GM21825 (cell line): Measurements from ENCODE around the gene ADGRD1.
A peak's percentile ranks its signal among the peaks of the same experiment; 100 is the strongest.
"Not testable (repeated sequence)": the region's sequence is repeated elsewhere in the genome, so short reads cannot be mapped to it uniquely, and the experiment has no call there.

Experiments used
- ATAC-seq: cut with Tn5 transposase; IDR thresholded peaks from one replicate; pipeline ENCODE4 v1.9.1; 2021; ENCODE audit warnings: mild to moderate bottlenecking, moderate library complexity; ENCODE audit not compliant: unreplicated experiment

Gene ADGRD1

DNA sequence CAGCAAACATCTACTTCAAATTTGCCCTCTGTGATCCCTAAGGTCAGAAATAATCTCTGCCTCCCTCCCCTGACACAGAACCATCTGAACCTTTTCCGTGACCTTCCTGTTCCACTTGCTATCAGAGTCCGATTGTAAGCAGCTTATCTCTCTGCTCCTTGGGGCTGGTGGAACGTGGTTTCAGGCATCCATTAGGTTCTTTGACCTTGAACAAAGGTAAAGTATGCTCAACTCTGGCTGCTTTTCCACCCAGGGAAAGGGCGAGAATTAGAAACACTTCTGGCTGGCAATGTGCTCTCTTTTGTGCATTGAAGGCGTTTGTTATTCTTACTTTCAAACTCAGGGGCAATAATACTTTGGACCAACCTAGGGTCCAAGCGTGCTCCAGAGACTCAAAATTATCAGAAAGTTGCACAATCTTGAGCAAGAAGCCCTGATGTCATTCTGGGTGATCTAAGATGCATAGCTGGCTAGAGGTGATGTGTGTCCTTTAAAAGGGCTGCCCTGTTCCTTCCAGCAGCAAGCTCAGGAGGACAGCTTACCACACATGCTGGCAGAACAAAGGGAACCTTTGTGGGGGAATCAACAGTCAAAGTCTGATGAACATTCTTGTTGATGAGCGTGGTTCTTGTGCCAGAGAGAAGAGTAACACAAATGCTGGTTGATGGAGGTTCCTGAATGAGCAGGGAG lies 29.8 kb downstream of the ADGRD1 start:
- ATAC-seq: no peak

DNA sequence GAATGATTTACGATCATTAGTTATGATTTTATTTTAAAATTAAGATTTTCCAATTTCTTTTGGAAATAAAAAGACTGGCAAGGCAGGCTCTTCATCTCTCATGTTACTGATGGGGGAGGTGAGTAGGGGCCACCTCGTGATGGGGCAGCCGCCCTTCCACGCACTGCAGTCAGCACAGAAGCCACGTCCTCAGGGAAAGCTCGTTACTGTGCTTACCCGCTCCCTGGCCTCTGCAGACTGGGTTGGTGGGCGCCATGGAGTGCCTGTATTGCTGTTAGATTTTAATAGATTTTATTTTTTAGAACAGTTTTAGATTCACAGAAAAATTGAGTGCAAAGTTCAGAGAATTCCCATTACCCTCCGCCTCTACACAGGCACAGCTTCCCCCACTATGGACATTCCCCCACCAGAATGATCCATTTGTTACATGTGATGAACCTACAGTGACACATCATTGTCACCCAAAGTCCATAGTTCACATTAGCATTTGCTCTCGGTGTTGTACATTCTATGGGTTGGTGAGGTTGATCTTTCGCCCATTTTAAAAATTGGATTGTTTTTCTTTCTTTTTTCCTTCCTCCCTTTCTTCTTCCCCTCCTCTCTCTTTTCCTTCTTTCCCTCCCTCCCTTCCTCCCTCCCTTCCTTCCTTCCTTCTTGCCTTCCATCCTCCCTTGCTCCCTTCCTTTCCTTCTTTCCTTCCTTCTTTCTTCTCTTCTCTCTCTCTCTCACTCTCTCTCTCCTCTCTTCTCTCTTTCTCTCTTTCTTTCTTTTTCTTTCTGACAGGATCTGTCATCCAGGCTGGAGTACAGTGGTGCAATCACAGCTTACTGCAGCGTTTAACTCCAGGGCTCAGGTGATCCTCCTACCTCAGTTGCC lies 30.7 kb downstream of the ADGRD1 start:
- ATAC-seq: no peak

DNA sequence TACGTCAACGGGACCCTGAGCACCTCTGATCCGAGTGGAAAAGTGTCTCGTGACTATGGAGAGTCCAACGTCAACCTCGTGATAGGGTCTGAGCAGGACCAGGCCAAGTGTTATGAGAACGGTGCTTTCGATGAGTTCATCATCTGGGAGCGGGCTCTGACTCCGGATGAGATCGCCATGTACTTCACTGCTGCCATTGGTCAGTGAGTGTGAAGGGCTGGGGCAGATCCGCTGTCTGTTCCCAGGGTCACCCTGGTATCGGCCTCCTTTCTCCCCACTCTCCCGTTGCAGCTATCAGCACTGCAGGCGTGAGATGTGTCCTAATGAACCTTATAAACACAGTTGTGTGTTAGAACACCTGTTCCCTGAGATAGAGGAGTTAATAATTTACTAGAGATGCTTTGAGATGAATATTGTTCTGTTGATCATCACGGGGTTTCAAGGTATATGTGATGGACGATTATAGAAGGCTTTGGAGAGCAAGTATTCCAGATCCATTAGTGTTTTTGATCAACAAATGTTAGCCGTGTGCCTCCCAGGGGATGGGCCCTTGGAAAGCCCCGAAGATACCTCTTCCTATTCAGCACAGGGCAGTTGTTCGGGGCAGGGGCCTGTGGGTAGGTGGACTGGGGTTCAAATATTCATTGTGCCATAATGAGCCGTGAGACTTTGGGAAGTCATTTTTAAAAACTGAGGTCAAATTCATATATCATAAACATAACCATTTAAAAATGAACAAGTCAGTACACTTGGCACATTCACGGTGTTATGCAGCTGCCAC lies 33.6 kb downstream of the ADGRD1 start:
- ATAC-seq: no peak

DNA sequence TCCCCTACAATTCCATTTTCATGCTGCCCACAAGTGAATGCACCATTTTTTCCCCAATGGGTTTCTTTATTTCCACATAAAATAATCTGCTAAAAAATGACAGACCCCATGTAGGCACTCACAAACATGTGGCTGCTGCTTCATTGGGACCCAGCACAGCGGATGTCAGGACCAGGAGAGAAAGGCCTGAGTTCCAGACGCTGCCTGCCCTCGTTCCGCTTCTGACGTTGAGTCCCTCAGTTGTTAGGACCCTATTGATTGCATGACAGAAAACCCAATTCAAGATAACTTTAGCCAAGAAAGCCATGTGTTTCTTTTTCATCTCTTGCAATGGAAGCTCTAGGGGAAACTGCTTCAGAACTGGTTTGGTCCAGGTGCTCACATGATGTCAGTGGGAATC lies 34.6 kb downstream of the ADGRD1 start:
- ATAC-seq: no peak

DNA sequence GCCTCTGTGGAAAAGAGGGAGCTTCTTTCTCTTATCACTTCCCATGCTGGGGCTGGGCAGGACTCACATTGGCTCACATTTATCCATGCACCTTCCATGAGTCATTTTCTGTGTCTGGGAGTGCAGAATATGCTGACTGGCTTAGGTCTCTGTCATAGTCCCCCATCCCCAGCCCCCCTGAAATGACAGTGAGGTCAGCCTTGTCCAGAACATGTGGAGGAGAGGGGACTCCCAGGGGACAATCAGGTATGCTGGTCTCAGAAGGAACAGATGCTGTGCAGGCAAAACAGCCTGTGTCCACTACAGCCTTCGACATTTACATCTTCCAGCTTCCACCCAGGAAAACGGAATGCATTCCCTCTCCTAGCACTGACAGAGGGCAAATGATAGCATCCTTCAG lies 35.0 kb downstream of the ADGRD1 start:
- ATAC-seq: no peak

DNA sequence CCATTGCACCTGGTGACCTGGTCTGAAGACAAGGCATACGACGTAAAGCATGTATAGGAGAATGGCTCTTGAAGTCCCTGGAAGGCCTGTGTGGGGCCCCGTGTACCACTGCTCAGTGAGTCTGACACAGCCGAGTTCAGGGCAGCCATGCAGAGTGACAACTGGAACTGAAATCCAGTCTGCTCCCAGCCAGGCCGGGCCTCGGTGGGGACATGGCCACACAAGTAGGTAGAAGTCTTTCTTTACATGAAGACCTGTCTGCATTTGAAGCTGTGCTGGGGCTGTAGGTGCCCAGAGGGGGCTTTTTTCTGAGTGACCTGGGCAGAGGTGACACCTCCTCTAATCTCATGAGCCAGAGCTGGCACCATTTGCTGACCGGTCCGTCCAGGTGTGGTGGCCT lies 35.7 kb downstream of the ADGRD1 start:
- ATAC-seq: no peak

DNA sequence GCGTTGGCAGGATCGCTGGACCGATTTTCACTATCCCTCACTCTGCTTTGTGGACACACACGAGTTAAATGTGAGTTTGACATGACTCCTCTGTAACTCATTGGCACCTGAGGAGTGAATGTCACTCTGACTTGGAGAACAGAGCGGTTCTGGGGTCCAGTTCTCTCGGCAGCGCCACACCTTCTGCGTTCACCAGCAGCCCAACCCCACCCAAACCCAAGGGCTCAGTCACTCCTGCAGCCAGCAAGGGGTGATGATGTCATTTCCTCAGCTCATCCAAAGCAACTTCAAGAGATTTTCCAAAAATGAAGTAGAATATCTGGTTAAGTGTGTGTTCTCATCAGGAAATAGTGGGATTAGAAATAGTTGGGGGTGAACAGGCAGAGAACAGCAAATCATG lies 36.3 kb downstream of the ADGRD1 start:
- ATAC-seq: no peak

DNA sequence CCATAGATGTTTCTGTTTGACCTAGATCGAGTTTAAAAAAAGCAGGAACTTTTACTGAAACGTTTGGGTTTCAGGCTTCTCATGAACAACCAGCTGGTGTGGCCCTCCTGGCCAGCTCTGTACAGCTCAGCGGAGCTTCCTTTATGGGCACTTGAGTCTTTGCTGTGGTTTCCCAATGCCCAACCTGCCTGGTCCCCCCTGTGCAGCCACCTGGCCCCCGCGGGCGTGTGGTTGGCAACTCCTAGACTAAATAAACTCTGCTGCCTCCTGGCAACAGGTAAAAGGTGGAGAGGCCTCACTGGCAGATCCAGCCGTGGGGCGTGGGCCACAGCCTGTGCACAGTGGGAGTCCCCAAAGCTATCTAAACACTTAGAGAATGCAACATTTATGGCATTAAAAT lies 38.7 kb downstream of the ADGRD1 start:
- ATAC-seq: no peak

DNA sequence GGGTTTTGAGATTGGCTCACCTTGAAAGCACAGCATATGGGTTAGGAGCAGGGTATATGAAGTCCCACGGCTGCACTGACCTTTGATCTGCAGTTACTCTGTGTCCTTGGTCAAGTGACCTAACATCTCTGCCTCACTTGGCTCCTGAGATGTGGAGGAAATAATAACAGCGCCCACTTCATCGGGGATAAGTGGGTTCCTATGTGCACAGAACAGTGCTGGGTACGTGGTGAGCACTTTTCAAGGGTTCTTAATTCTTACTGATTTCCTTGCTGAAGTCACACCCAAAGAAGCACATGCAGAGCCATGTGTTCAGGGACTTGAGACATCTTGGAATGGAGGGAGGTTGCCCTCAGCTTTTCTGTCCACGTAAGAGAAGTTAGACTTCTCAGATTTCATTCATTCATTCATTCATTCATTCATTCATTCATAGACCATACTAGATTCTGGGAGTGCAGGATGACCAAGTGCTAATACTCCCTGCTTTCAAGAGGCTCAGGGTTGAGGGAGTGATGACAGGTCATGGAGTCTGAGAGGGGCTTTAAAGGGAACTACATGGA lies 39.4 kb downstream of the ADGRD1 start:
- ATAC-seq: no peak

DNA sequence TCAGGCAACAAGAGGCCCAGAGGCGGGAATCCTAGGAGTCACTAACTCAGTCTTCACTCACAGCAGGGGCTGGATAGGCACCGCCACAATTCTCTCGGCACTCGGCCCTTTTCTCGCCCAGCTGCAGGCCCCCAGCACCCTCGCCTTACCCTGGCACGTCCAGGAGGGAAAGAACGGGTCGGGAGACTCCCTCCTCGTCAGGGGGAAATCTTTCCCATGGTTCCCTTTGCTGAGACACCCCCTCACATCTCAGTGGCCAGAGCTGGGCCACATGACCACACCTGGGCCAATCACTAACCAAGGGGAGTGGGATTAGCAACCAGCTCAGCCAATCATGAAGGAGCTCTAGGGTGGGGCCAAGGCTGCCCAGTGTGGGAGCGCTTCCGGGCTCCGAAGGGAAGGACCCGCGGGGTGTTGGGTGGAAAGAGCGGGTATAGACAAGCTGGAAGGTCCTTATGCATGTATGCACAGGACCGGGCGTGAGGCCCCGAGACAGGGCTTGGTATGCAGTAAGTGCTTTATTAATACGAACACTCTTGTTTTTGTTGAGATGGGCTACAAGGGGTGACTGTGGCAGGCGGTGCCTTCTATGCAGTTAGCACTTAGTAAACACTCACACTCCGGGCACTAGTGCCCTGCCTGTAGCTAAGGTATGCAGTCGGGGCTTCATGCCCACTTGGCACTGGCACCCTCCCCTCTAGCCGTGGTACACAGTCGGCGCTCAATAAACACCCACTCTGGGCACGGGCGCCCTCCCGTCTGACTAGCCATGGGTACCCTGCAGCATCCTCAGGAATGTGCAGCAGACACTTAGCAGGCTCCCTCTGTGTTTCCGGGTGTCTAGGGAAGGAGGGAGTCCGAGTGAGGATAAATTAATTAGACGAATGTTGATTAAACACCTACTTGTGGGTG lies 40.3 kb downstream of the ADGRD1 start:
- no peak for ATAC-seq

DNA sequence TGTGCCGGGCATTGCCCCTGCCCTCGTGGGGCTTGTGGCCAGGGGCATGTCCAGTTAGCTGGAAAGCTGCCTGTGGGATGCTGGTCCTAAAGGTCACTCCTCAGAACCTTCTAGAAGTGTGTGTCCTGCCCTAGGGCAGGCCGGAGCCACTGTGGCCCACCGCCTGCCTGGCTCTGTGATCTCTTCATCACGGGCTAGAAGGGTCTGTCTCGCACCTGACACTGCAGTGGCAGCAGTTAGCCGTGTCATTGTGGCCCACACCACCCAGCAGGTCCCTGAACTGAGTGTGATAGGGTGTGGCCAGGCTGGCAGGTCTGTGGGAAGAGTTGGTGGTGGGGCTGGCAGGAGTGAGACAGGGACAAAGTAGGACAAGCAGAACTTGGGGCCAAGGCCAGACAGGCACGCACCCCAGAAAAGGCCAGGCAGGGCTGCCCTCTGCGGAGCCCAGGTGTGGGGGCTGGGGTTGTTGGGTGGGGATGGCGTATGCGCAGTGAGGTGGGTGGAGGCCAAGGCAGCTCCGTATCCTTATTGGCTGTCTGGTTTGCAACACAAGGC lies 41.2 kb downstream of the ADGRD1 start:
- no peak for ATAC-seq

DNA sequence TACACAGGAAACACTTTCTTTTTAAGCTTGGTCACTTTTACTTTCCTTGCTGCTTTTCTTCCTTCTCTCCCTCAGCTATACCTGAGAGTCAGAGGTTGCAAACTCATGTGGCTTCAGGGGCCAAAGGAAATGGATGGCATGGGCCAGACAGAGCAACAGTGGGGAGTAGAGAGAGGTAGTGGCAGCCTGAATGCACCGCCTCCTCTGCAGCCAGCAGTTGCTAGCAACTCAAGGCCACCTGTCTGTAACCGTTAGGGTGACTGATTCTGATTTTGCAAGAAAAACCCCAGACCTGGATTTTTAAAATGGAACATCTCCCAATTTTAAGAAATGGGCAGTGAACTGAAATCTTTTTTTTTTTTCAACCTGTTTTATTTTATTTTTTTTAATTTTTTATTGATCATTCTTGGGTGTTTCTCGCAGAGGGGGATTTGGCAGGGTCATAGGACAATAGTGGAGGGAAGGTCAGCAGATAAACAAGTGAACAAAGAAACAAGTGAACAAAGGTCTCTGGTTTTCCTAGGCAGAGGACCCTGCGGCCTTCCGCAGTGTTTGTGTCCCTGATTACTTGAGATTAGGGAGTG lies 41.8 kb downstream of the ADGRD1 start:
- not testable (repeated sequence) for ATAC-seq

DNA sequence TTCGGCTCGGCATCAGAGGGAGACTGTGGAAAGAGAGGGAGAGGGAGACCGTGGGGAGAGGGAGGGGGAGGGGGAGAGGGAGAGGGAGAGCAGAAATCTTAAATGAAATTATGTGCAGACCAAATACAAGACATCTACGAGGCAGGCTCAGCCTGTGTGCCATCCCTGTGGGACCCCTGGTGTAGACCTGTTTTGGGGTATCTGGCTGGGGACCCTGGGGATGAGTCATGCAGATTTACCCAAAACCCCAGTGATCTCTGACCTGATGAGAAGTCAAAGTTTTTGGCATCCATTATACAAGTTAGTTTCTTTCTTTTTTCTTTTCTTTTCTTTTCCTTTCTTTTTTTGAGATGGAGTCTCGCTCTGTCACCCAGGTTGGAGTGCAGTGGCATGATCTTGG lies 44.4 kb downstream of the ADGRD1 start:
- no peak for ATAC-seq

DNA sequence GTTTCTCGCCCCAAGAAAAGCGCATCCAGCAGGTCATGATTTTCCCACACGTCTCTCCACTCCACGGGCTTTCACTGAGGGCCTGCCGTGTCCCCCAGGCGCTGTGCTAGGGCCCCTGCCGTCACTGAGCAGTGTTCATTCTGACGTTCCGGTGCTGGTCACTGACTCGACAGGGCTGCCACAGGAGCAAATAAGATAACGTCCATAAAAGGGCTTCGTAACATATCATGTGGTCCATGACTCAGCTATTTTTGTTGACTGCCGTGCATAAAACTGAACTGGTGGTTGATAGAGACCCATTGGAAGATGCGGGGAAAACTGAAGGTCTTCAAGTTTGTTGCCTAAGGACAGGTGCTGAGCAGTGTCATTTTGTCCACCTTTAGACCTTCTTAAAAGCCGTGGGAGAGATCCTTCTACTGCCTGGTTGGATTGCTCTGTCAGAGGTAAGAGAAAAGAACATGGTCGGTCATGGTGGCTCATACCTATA lies 46.3 kb downstream of the ADGRD1 start:
- no peak for ATAC-seq

DNA sequence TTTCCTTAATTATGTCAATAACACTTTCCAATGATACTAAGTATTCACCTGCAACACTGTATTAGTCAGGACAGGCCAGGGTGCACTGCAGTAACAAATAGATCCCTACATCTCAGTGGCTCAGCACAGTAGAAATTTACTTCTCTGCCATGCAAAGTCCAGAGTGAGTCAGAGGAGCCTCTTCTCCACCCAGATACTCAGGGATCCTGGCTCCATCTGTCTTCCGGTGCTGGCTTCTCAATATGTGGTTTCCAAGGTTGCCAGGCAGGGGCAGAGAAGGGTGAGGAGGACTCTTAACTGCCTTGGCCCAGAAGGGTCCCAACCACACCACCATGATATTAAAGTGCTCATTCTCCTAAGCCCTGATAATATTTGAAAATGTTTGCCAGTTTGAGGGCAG lies 47.8 kb downstream of the ADGRD1 start:
- no peak for ATAC-seq

DNA sequence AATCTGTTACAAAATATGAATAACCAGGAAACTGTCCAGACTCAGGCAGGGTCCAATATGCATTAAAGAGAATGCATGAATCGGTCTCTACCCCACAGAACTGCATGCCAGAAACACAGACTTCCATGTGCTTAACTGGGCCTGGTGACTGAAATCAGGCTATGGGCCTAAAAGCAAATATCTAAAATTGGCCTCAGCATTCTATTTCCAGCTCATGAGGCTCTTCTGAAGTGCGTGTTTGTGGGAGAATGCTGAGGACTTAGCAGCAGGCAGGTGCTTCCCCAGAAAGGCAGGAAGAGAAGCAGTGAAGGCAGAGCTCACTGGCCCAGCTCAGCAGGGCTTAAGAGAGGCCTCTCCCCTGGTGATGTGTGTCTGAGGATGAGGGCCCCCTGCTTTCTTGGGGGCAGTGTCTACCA lies 48.5 kb downstream of the ADGRD1 start:
- peak; percentile 86 for ATAC-seq

DNA sequence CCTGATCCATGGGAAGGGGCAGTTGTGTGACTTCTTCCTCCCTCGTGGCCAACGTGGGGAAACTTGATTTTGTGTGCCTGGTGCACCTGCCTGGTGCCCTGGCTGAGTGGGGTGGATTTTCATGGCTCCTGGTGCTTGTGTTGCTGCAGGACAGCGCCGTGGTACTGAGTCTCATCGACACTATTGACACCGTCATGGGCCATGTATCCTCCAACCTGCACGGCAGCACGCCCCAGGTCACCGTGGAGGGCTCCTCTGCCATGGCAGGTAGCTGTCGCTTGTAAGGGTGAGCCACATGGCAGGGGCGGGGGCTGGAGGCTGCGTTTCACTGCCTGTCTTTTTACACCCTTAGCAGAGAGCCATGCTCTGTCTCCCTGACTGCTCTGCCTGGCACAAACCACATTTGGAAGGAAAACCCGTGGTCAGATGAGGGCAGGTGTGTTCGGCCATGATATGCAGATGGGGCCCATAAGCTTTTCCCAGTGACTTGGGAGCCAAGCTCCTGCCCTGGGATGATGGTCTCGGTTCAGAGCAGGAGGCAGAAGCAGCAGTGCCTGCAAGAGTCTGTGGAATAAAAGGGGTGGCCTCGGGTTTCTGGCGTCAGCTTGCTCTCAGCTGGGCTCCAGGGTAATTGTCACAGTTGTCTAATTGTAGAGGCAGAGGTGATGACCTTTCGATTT lies 49.5 kb downstream of the ADGRD1 start:
- no peak for ATAC-seq

DNA sequence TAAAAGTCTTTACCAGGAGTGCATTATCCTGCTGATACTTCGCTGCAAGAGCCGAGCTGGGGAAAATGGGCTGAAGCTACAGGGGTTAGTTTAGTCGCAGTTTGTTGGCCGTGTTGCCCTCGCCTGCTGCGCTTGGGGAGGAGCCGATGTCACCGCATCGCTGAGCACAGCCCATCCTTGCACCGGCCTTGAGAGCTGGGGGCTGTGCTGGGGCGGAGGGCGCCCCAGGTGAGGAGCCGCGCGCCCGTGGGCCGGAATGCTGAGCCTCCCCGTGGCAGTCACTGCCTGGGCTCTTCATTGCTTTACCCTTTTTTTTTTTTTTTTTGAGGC lies 50.0 kb downstream of the ADGRD1 start:
- ATAC-seq: no peak

DNA sequence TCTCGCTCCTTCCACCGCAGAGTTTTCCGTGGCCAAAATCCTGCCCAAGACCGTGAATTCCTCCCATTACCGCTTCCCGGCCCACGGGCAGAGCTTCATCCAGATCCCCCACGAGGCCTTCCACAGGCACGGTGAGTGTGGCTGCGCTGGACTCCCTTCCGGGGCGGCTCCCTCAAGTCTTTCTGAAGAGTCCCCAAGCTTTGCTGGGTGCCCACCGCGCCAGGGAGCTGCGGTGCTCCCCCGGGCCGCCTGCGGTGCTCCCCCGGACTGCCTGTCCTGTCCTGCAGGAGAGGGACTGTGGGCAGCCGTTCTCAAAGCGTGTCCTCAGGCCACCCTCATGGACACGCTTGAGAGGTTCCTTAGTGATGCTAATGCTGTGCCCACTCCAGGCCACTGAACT lies 50.5 kb downstream of the ADGRD1 start:
- no peak for ATAC-seq
